A549 (cell line): ENCODE results near the gene PTGES2.

Experiments
- BHLHE40 ChIP-seq: IDR thresholded peaks from 2 replicates; pipeline ENCODE4 v1.6.1; 2012; ENCODE audit warnings: low read depth, low read length, inconsistent platforms
- CBX8 ChIP-seq: fragments of 200-600 bp; sonication (generic); IDR thresholded peaks from 2 replicates; pipeline ENCODE4 v1.6.1; 2016
- CTCF ChIP-seq: fragments of >200 bp; sonication (Bioruptor Twin); formaldehyde crosslinking; IDR thresholded peaks from 3 replicates; pipeline ENCODE4 v1.5.1; 2016
- EP300 ChIP-seq, 2 experiments: fragments of >200 bp; sonication (Bioruptor Twin); formaldehyde crosslinking; IDR thresholded peaks; 2 replicates in 1 of 2; 3 replicates in 1 of 2; pipeline ENCODE4 v1.6.1; 2016 to 2017
- HMGXB4 ChIP-seq: fragments of 250-450 bp; sonication (Bioruptor Pico); IDR thresholded peaks from 2 replicates; pipeline ENCODE4 v1.5.0; 2021; ENCODE audit warnings: mild to moderate bottlenecking, moderate library complexity, borderline replicate concordance
- NPAS2 ChIP-seq: fragments of 250-450 bp; sonication (Bioruptor Pico); IDR thresholded peaks from 2 replicates; pipeline ENCODE4 v1.8.0; 2022; ENCODE audit warnings: mild to moderate bottlenecking, moderate library complexity, borderline replicate concordance
- NR3C1 ChIP-seq: fragments of >200 bp; sonication (Bioruptor Twin); formaldehyde crosslinking; IDR thresholded peaks from 3 replicates; pipeline ENCODE4 v1.6.1; 2017
- RCOR1 ChIP-seq: fragments of 150-350 bp; IDR thresholded peaks from 2 replicates; pipeline ENCODE4 v1.6.1; 2014; ENCODE audit warnings: antibody characterized with exemption, low read length, low read depth
- REST ChIP-seq: fragments of 200-600 bp; sonication (generic); IDR thresholded peaks from 2 replicates; pipeline ENCODE4 v1.6.1; 2016; ENCODE audit warnings: antibody characterized with exemption, mild to moderate bottlenecking, moderate library complexity

DNA sequence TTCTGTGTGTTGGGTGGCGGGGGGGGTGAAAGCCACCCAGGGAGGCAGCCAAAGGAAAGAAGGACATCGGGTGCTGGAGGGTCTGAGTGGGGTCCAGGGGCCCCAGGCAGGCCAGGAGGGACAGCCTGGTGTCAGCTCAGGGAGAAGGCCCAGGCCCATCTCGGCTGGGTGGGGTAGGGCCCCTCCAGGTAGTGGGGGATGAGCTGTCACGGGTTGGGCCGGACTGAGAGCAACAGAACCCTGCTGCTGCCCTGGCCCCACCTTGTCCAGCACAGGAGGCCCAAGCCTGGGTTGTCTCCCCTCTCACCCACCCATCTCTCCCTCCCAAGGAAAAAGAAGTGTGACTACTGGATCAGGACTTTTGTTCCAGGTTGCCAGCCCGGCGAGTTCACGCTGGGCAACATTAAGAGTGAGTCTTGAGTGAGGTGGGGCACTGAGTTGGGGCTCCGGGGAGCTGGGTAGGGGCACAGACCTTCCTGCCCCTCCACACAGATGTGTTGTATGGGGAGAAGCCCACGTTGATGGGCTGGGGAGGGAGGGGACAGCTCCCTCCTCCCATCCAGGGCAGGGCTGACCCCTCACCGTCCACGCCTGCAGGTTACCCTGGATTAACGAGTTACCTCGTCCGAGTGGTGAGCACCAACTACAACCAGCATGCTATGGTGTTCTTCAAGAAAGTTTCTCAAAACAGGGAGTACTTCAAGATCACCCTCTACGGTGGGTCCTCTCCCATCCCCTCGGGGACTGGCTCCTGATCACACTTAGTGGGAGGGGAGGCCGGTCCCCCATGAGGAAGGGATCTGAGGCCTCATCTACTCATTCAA lies 24.0 kb upstream of the PTGES2 start:
- no peak for TF ChIP-seq CTCF
- no peak for TF ChIP-seq EP300 (IDR thresholded peaks at IDR 0.05)
- TF ChIP-seq BHLHE40: no peak
- TF ChIP-seq HMGXB4 (CRISPR knock-in tag): no peak
- TF ChIP-seq NPAS2 (CRISPR knock-in tag): no peak
- TF ChIP-seq CBX8: no peak
- no peak for TF ChIP-seq REST
- no peak for TF ChIP-seq RCOR1
- no peak for TF ChIP-seq NR3C1
